Measurements from ENCODE around the gene C4BPB.

Gene C4BPB

DNA sequence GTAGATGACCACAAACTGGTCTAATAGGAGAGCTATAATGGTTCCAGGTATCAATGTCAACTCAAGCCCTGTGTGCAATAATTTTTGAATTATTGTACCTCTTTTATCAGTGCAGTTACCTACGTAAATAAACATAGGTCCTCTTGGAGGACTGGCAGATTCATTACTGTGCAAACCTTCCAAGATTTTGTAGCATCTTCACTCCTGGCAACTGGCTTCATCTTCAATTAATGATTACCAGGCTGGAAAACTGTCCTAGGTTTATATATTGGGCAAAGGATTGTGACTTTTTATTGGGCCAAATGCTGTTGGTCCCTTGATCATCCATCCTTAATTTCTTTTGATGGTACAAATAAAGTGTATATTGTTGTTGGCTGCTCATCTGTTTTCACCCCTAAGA is 51.0 kb downstream of the C4BPB start:
- TF ChIP-seq, protein P1, sequence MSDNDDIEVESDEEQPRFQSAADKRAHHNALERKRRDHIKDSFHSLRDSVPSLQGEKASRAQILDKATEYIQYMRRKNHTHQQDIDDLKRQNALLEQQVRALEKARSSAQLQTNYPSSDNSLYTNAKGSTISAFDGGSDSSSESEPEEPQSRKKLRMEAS (IDR thresholded peaks at IDR 0.05) = no peak
- no peak for TF ChIP-seq EP300 (IDR thresholded peaks at IDR 0.05; ENCODE audit: borderline replicate concordance)
- no peak for TF ChIP-seq CEBPB (IDR thresholded peaks at IDR 0.05)
- TF ChIP-seq, protein P2, sequence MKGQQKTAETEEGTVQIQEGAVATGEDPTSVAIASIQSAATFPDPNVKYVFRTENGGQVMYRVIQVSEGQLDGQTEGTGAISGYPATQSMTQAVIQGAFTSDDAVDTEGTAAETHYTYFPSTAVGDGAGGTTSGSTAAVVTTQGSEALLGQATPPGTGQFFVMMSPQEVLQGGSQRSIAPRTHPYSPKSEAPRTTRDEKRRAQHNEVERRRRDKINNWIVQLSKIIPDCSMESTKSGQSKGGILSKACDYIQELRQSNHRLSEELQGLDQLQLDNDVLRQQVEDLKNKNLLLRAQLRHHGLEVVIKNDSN (IDR thresholded peaks at IDR 0.05) = no peak
- TF ChIP-seq ZBTB7A (IDR thresholded peaks at IDR 0.05; ENCODE audit: low read depth) = no peak
- TF ChIP-seq, protein P3, sequence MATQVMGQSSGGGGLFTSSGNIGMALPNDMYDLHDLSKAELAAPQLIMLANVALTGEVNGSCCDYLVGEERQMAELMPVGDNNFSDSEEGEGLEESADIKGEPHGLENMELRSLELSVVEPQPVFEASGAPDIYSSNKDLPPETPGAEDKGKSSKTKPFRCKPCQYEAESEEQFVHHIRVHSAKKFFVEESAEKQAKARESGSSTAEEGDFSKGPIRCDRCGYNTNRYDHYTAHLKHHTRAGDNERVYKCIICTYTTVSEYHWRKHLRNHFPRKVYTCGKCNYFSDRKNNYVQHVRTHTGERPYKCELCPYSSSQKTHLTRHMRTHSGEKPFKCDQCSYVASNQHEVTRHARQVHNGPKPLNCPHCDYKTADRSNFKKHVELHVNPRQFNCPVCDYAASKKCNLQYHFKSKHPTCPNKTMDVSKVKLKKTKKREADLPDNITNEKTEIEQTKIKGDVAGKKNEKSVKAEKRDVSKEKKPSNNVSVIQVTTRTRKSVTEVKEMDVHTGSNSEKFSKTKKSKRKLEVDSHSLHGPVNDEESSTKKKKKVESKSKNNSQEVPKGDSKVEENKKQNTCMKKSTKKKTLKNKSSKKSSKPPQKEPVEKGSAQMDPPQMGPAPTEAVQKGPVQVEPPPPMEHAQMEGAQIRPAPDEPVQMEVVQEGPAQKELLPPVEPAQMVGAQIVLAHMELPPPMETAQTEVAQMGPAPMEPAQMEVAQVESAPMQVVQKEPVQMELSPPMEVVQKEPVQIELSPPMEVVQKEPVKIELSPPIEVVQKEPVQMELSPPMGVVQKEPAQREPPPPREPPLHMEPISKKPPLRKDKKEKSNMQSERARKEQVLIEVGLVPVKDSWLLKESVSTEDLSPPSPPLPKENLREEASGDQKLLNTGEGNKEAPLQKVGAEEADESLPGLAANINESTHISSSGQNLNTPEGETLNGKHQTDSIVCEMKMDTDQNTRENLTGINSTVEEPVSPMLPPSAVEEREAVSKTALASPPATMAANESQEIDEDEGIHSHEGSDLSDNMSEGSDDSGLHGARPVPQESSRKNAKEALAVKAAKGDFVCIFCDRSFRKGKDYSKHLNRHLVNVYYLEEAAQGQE (IDR thresholded peaks at IDR 0.05; ENCODE audit: low read depth) = no peak
- TF ChIP-seq FOXM1 (IDR thresholded peaks at IDR 0.05; ENCODE audit: borderline replicate concordance, low read depth) = no peak
- no peak for TF ChIP-seq CREB1 (IDR thresholded peaks at IDR 0.05; ENCODE audit: low read depth)
- TF ChIP-seq TEAD4 (IDR thresholded peaks at IDR 0.05) = no peak
- no peak for TF ChIP-seq TAF1 (IDR thresholded peaks at IDR 0.05; ENCODE audit: low read depth)
- no peak for TF ChIP-seq NFIC (IDR thresholded peaks at IDR 0.05)
- TF ChIP-seq TCF12 (IDR thresholded peaks at IDR 0.05; ENCODE audit: low read depth) = no peak
- TF ChIP-seq RAD21 (IDR thresholded peaks at IDR 0.05; ENCODE audit: low read depth) = no peak
- no peak for TF ChIP-seq EGR1 (IDR thresholded peaks at IDR 0.05)

DNA sequence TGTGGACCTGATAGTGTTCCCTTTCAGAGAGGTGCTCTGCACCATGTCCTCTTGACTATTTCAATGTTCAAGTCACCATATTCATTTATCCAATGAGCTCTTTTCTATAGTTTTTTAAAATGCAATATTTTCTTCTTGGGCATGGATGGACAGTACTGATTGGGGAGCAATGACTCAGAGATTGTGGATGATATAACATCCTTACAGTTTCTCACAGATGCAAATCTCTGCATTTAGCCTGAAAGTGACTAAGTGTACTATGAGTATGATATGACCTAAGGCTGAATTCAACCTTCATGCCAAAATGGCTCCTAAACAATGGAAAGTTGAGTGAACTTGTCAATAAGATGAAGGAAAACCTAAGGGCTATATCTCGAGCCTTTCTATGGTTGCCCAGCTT is 51.9 kb downstream of the C4BPB start:
- TF ChIP-seq YY1 (IDR thresholded peaks at IDR 0.05; ENCODE audit: low read depth) (no peak), FOXM1 (IDR thresholded peaks at IDR 0.05; ENCODE audit: borderline replicate concordance, low read depth) (no peak), RAD21 (IDR thresholded peaks at IDR 0.05; ENCODE audit: low read depth) (no peak), TCF12 (IDR thresholded peaks at IDR 0.05; ENCODE audit: low read depth) (no peak)

DNA sequence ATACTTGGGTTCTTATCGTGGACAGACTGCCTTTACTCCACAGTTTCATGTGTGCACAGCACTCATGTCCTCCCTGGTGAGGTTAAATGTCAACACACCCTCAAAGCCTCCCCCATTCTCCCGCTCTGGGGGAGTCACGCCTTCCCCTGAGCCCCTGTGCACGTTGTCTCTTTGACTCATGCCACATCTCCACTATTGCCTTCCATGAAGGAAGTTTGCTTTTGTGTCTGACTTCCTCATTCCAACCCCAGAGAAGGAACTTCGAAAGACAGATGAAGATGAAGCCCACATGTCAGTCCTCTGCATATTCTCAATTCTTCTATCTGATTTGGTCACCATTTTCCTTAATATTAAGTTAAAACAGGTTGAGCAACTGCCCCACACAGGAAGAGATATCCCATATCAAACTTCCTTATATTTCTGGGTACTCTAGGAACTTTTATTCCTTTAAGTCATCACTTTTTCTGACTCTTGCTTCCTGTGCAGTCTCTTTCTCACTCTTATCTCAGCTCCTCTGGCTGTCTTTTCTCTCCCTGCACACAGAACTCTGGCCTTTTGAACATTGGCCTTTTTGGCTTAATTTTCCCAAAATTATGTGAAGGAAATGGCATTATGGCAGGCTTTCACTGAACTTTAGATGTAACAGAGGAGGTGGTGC is 56.9 kb downstream of the C4BPB start:
- TF ChIP-seq TCF12 (IDR thresholded peaks at IDR 0.05; ENCODE audit: low read depth) (no peak), RAD21 (IDR thresholded peaks at IDR 0.05; ENCODE audit: low read depth) (no peak), CREB1 (IDR thresholded peaks at IDR 0.05; ENCODE audit: low read depth) (no peak), EP300 (IDR thresholded peaks at IDR 0.05; ENCODE audit: borderline replicate concordance) (no peak), YY1 (IDR thresholded peaks at IDR 0.05; ENCODE audit: low read depth) (no peak), TEAD4 (IDR thresholded peaks at IDR 0.05) (no peak), TAF1 (IDR thresholded peaks at IDR 0.05; ENCODE audit: low read depth) (no peak), CEBPB (IDR thresholded peaks at IDR 0.05) (no peak)
- TF ChIP-seq, protein P2 (IDR thresholded peaks at IDR 0.05) = no peak
- TF ChIP-seq, protein P1 (IDR thresholded peaks at IDR 0.05) = no peak
